ENCODE results near the gene VWC2.

DNA sequence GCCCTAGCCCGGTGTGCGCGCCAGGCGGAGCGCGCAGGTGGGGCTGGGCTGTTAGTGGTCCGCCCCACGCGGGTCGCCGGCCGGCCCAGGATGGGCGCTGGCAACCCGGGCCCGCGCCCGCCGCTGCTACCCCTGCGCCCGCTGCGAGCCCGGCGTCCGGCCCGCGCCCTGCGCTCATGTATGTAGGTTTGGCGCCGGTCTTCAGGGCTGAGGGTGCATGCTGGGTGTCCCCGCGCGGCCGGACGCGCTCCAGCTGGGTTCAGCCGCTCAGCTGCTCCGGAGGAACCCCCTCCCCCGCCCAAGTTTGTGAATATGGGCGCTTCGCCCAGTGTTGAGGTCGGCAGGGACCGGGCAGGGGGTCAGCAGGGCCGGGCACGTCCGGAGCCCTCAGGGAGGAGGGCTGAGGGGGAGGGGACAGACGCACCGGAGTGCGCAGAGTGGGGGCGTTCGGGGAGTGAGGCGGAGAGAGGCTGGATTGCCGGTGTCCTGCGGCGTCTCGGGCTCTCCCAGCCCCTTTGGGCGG lies 559 bp downstream of the VWC2 start:
- no peak for TF ChIP-seq ZFP3 (CRISPR knock-in tag; IDR thresholded peaks at IDR 0.05)
- no peak for TF ChIP-seq ARNTL (CRISPR knock-in tag; IDR thresholded peaks at IDR 0.05; ENCODE audit: borderline replicate concordance, low read depth)
- TF ChIP-seq BACH2 (CRISPR knock-in tag; IDR thresholded peaks at IDR 0.05; ENCODE audit: borderline replicate concordance), result no peak
- no peak for TF ChIP-seq ZNF8 (CRISPR knock-in tag; IDR thresholded peaks at IDR 0.05)
- TF ChIP-seq, protein P1, sequence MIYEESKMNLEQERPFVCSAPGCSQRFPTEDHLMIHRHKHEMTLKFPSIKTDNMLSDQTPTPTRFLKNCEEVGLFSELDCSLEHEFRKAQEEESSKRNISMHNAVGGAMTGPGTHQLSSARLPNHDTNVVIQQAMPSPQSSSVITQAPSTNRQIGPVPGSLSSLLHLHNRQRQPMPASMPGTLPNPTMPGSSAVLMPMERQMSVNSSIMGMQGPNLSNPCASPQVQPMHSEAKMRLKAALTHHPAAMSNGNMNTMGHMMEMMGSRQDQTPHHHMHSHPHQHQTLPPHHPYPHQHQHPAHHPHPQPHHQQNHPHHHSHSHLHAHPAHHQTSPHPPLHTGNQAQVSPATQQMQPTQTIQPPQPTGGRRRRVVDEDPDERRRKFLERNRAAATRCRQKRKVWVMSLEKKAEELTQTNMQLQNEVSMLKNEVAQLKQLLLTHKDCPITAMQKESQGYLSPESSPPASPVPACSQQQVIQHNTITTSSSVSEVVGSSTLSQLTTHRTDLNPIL (CRISPR knock-in tag; IDR thresholded peaks at IDR 0.05; ENCODE audit: low read depth), result no peak
- no peak for TF ChIP-seq ZC3H10 (CRISPR knock-in tag; IDR thresholded peaks at IDR 0.05)
- TF ChIP-seq, protein P2, sequence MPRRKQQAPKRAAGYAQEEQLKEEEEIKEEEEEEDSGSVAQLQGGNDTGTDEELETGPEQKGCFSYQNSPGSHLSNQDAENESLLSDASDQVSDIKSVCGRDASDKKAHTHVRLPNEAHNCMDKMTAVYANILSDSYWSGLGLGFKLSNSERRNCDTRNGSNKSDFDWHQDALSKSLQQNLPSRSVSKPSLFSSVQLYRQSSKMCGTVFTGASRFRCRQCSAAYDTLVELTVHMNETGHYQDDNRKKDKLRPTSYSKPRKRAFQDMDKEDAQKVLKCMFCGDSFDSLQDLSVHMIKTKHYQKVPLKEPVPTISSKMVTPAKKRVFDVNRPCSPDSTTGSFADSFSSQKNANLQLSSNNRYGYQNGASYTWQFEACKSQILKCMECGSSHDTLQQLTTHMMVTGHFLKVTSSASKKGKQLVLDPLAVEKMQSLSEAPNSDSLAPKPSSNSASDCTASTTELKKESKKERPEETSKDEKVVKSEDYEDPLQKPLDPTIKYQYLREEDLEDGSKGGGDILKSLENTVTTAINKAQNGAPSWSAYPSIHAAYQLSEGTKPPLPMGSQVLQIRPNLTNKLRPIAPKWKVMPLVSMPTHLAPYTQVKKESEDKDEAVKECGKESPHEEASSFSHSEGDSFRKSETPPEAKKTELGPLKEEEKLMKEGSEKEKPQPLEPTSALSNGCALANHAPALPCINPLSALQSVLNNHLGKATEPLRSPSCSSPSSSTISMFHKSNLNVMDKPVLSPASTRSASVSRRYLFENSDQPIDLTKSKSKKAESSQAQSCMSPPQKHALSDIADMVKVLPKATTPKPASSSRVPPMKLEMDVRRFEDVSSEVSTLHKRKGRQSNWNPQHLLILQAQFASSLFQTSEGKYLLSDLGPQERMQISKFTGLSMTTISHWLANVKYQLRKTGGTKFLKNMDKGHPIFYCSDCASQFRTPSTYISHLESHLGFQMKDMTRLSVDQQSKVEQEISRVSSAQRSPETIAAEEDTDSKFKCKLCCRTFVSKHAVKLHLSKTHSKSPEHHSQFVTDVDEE (CRISPR knock-in tag; IDR thresholded peaks at IDR 0.05), result no peak
- no peak for TF ChIP-seq ZNF565 (CRISPR knock-in tag; conservative IDR thresholded peaks at IDR 0.05; ENCODE audit: low read depth)
- no peak for TF ChIP-seq SNAI2 (CRISPR knock-in tag; IDR thresholded peaks at IDR 0.05)

Measured in SK-N-SH treated with all-trans-retinoic acid at 6 μM for 48 hours (cell line).